Measurements from ENCODE around the gene RASA1. TPM values are rescaled to one million over a fixed set of nuclear protein-coding genes. Genes with fewer than 3 reads are reported as not detected.

Gene RASA1
- total RNA-seq, 1 experiment from 2014 or later: 40.1 TPM

- no TSS peak for BruUV-seq (replicated peaks)
- ChIA-PET POLR2A (ENCODE audit: unreplicated experiment) (no interaction called here), CTCF (no interaction called here)
- intact Hi-C loops (cut with micrococcal nuclease): loop anchor here (5.0 kb wide), 1 partner anchor 271 kb away; no protein-coding TSS in a partner anchor
- peak; percentile 75 for ATAC-seq
- H3F3A ChIP-seq (ENCODE audit: low read length, unreplicated experiment): peaks cover 5% of the 10 kb centered on the region
- no peaks in the 10 kb centered on the region for H3K27me3 ChIP-seq (ENCODE audit: low read length)
- H3K4me1 ChIP-seq (ENCODE audit: insufficient read depth, low read length): peaks cover 45% of the 10 kb centered on the region
- H3K79me2 ChIP-seq (ENCODE audit: low read length): peaks cover 35% of the 10 kb centered on the region
- peak overlapping the region; percentile 26 for H3K4me3 ChIP-seq (ENCODE audit: low read length)
- 0 out of 2 replicates have a peak, but pooled peaks cover 5% of the 10 kb centered on the region for H4K20me1 ChIP-seq (ENCODE audit: low read length)
- peak overlapping the region; percentile 61 for H3K4me2 ChIP-seq (ENCODE audit: low read length)
- H3K9ac ChIP-seq (ENCODE audit: low read length): peak overlapping the region; percentile 17; the same call in 1 of the 2 replicates
- TF ChIP-seq CTCF (conservative IDR thresholded peaks at IDR 0.05; ENCODE audit: low read depth, low read length) (no peak), EZH2phosphoT487 (IDR thresholded peaks at IDR 0.05; ENCODE audit: borderline replicate concordance, low read length) (no peak), EZH2 (IDR thresholded peaks at IDR 0.05; ENCODE audit: low read length, unreplicated experiment) (no peak)
- H3K9me3 ChIP-seq (ENCODE audit: low read length): no peaks in the 10 kb centered on the region
- H2AFZ ChIP-seq (ENCODE audit: low read length): no peak overlapping the region
- peaks cover 81% of the 10 kb centered on the region for H3K36me3 ChIP-seq (ENCODE audit: low read depth, low read length)
- H3K27ac ChIP-seq (ENCODE audit: low read length): peak overlapping the region; percentile 64
- H3K9me2 ChIP-seq (replicated peaks; ENCODE audit: low read length): no peaks in the 10 kb centered on the region
- peak; percentile 84 for DNase-seq
Measured at GRCh38 chr5:87393331-87393730, 125.6 kb downstream of the RASA1 start.

- H3K9me2 ChIP-seq (replicated peaks; ENCODE audit: low read length): no peaks in the 10 kb centered on the region
- H3K36me3 ChIP-seq (ENCODE audit: low read depth, low read length): peaks cover 82% of the 10 kb centered on the region
- peak; percentile 86 for DNase-seq
- peak overlapping the region; percentile 61 for H3K4me2 ChIP-seq (ENCODE audit: low read length)
- no peak overlapping the region for H3K4me3 ChIP-seq (ENCODE audit: low read length)
- H3K9me3 ChIP-seq (ENCODE audit: low read length): no peaks in the 10 kb centered on the region
- H3K4me1 ChIP-seq (ENCODE audit: insufficient read depth, low read length): peaks cover 45% of the 10 kb centered on the region
- no peak overlapping the region for H3K9ac ChIP-seq (ENCODE audit: low read length)
- peaks cover 5% of the 10 kb centered on the region for H3F3A ChIP-seq (ENCODE audit: low read length, unreplicated experiment)
- no peaks in the 10 kb centered on the region for H3K27me3 ChIP-seq (ENCODE audit: low read length)
- peaks cover 11% of the 10 kb centered on the region for H4K20me1 ChIP-seq (ENCODE audit: low read length)
- TF ChIP-seq EZH2phosphoT487 (IDR thresholded peaks at IDR 0.05; ENCODE audit: borderline replicate concordance, low read length) (no peak), EZH2 (IDR thresholded peaks at IDR 0.05; ENCODE audit: low read length, unreplicated experiment) (no peak), CTCF (conservative IDR thresholded peaks at IDR 0.05; ENCODE audit: low read depth, low read length) (no peak)
- BruUV-seq (replicated peaks): no TSS peak
- no peak overlapping the region for H2AFZ ChIP-seq (ENCODE audit: low read length)
- peaks cover 39% of the 10 kb centered on the region for H3K79me2 ChIP-seq (ENCODE audit: low read length)
- CTCF ChIA-PET: no interaction called here
- ATAC-seq: peak; percentile 49
- H3K27ac ChIP-seq (ENCODE audit: low read length): peak overlapping the region; percentile 64; the same call in 1 of the 2 replicates
- POLR2A ChIA-PET (ENCODE audit: unreplicated experiment): interaction anchor here (0.8 kb wide), 1 partner anchor 18 kb away, joined by 4 read pairs; no protein-coding TSS in a partner anchor
- intact Hi-C loops (cut with micrococcal nuclease): loop anchor here (5.0 kb wide), 1 partner anchor 272 kb away; no protein-coding TSS in a partner anchor
Measured at GRCh38 chr5:87394411-87395165, 126.9 kb downstream of the RASA1 start.

Data from PC-3 (cell line).